Heart right ventricle (tissue), 16 donors: ENCODE data around the gene MADCAM1. TPM values are rescaled to one million over a fixed set of nuclear protein-coding genes. Genes with fewer than 3 reads are reported as not detected.

ENCODE experiments used
- ATAC-seq, 8 donors: fragments of 200-7000 bp; cut with Tn5 transposase; one replicate each; pipeline ENCODE4 v1.9.1; 2020; ENCODE audit warnings: mild to moderate bottlenecking in 8 of 8, moderate library complexity in 8 of 8, moderate number of reproducible peaks in 1 of 8
- DNase-seq, 2 donors: peaks; one replicate each; pipeline ENCODE4 v3.0.0-alpha.2; 2020
- H3K27ac ChIP-seq, 10 donors: fragments of 200-600 bp; sonication (generic) in 2 of 10; one replicate each; pipeline versions ENCODE4 v1.5.0 to v1.8.0; 2020 to 2022; ENCODE audit warnings: mild to moderate bottlenecking in 3 of 10
- H3K27me3 ChIP-seq, 7 donors: fragments of 200-600 bp; one replicate each; pipeline ENCODE4 v1.8.0; 2021 to 2022; ENCODE audit warnings: mild to moderate bottlenecking in 2 of 7
- H3K36me3 ChIP-seq, 9 donors: fragments of 200-600 bp; sonication (generic) in 1 of 9; one replicate each; pipeline versions ENCODE4 v1.5.0 to v1.8.0; 2020 to 2022; ENCODE audit warnings: mild to moderate bottlenecking in 2 of 9
- H3K4me1 ChIP-seq, 9 donors: fragments of 200-600 bp; sonication (generic) in 1 of 9; one replicate each; pipeline versions ENCODE4 v1.5.0 to v1.8.0; 2020 to 2022; ENCODE audit warnings: mild to moderate bottlenecking in 4 of 9
- H3K4me3 ChIP-seq, 10 donors: fragments of 200-600 bp; sonication (generic) in 2 of 10; one replicate each; pipeline versions ENCODE4 v1.5.0 to v1.8.0; 2020 to 2022; ENCODE audit warnings: mild to moderate bottlenecking in 7 of 10, moderate library complexity in 2 of 10
- H3K9me3 ChIP-seq, 11 donors: fragments of 200-600 bp in 10 of 11; sonication (generic) in 2 of 11; one replicate each; pipeline versions ENCODE4 v1.5.0 to v1.8.0; 2013 to 2022; ENCODE audit warnings: mild to moderate bottlenecking in 2 of 11, control low read depth in 1 of 11, moderate library complexity in 1 of 11
- CTCF ChIP-seq, 9 donors: fragments of 200-600 bp; sonication (generic) in 2 of 9; IDR thresholded peaks; one replicate each; pipeline versions ENCODE4 v1.5.0 to v1.8.0; 2021 to 2022; ENCODE audit warnings: antibody characterized with exemption in 9 of 9, mild to moderate bottlenecking in 5 of 9, moderate library complexity in 1 of 9
- WGBS, 2 donors: extraction: QIAGEN DNeasy Blood & Tissue Kit; methylation state at CpG; one replicate each; pipeline ENCODE4 v1.1.7; 2013; ENCODE audit warnings: inconsistent platforms in 1 of 2; 5-methylcytosine and 5-hydroxymethylcytosine counted together
- intact Hi-C, 10 donors: fragments of 100-400 bp; cut with DNase I; formaldehyde crosslinking; loops; one replicate each; pipeline versions ENCODE4 v1.11.1 to v1.14.2; 2022
- polyA plus RNA-seq, 2 donors: library from polyadenylated mRNA; stranded (reverse); fragments of 200-250 nt; gene quantifications; one replicate each; pipeline ENCODE4 v1.2.3, GENCODE V29; 2013
- total RNA-seq, 10 donors: library from RNA; stranded (reverse); fragmentation: NEBNext Ultra II Directional in 3 of 10; extraction: Animal tissue kit (Norgen Biotek cat#: 25700) in 3 of 10; gene quantifications; one replicate each; pipeline versions ENCODE4 v1.2.1 to v1.2.4, GENCODE V29; 2021 to 2023
- donor health status: Arrhythmogenic right ventricular cardiomyopathy.
- donor health status: ischemic (EF 13 %, LVEDD 7.1; RV severe dilation, severe dysfunction).
- donor health status: healthy with polysubstance abuse.
- donor health status: DM: no; HTN: yes; CAD: no.
- donor health status: DM: no; HTN: no; CAD: no.
- donor health status: ischemic (EF 25% LVEDD 6.9; RV normal size, moderate dysfunction).
- donor health status: ischemic (EF 25% LVEDD 5.7; RV mildly dilated, moderate dysfunction).
- donor health status: healthy.
- donor health status: DM: yes; HTN: yes; CAD: no.
- donor health status: Ischemic cardiomyopathy.
- donor health status: ischemic (EF 35%, LVEDD 5.7; RV mildly dilated, moderate dysfunction).
- donor health status: nonischemic (EF 11% LVEDD 7.7; RV severe dilation, severe dysfunction).
- donor health status: DM: yes; HTN: yes; CAD: no.
- donor health status: PGD.
- donor health status: ischemic (EF 29% LVEDD 5.4; RV normal size, mild dysfunction).
- donor health status: nonischemic (EF 23%, LVEDD 6.1; RV moderate dilation, normal function).

The MADCAM1 gene
- total and polyA plus RNA-seq, 12 donors: 0.09 to 0.80 (median 0.17) TPM; not detected in 1

- TF ChIP-seq CTCF (IDR thresholded peaks at IDR 0.05): no peak
- Histone ChIP-seq H3K36me3 (no peaks in the 10 kb centered on the region), H3K4me1 (peaks cover 0 to 24% (median 9%) of the 10 kb centered on the region in 9 donors), H3K27ac (no peak overlapping the region), H3K4me3 (no peak overlapping the region), H3K27me3 (peaks cover 0 to 36% (median 23%) of the 10 kb centered on the region in 7 donors), H3K9me3 (no peaks in the 10 kb centered on the region)
- intact Hi-C loops: loop anchor here in 1 of 10 donors (10.0 kb wide), 1 partner anchor 101 kb away; no protein-coding TSS in a partner anchor
- WGBS, 2 donors: 11 to 18% methylated on average over 23 of the region's 23 CpGs
- DNase-seq (no peak), ATAC-seq (no peak)
Measured at GRCh38 chr19:485583-486236, 10.6 kb upstream of the MADCAM1 start.

- WGBS, 2 donors: 1% methylated on average over 80 to 114 of the region's 114 CpGs
- H3K36me3 ChIP-seq: no peaks in the 10 kb centered on the region
- intact Hi-C loops: loop anchor here in 1 of 10 donors (10.0 kb wide), 1 partner anchor 104 kb away; no protein-coding TSS in a partner anchor
Measured at GRCh38 chr19:488505-489417, 7.5 kb upstream of the MADCAM1 start.

GRCh38 chr19:489418-490196, 6.7 kb upstream of the MADCAM1 start:
- Histone ChIP-seq H3K4me1 (peaks cover 0 to 24% (median 11%) of the 10 kb centered on the region in 9 donors), H3K27me3 (peaks cover 0 to 24% (median 18%) of the 10 kb centered on the region in 7 donors), H3K9me3 (no peaks in the 10 kb centered on the region), H3K4me3 (peak overlapping the region; percentile 76 to 100 (median 96)), H3K27ac (peak overlapping the region; percentile 90 to 98 (median 96)), H3K36me3 (no peaks in the 10 kb centered on the region)
- TF ChIP-seq CTCF (IDR thresholded peaks at IDR 0.05): no peak
- intact Hi-C loops: loop anchor here in 1 of 10 donors (10.0 kb wide), 1 partner anchor 105 kb away; no protein-coding TSS in a partner anchor
- ATAC-seq: peak; percentile 31 to 58 (median 44)
- DNase-seq: no peak
- WGBS, 2 donors: 14 to 28% methylated on average over 53 to 61 of the region's 61 CpGs

More at GRCh38 chr19:488505-489417, 7.5 kb upstream of the MADCAM1 start:
- Histone ChIP-seq H3K4me1 (peaks cover 0 to 24% (median 11%) of the 10 kb centered on the region in 9 donors), H3K4me3 (peak overlapping the region; percentile 76 to 100 (median 96)), H3K27me3 (peaks cover 0 to 30% (median 23%) of the 10 kb centered on the region in 7 donors), H3K27ac (peak overlapping the region; percentile 90 to 98 (median 96)), H3K9me3 (no peaks in the 10 kb centered on the region)
- ATAC-seq: peak; percentile 96 to 98 (median 98)
- peak in 1 of 9 donors; percentile 12 for TF ChIP-seq CTCF (IDR thresholded peaks at IDR 0.05)
- DNase-seq: peak; percentile 96 to 98
